HFFc6 (cell line): ENCODE measurements around the gene SHISA4. TPM values are rescaled to one million over a fixed set of nuclear protein-coding genes. Genes with fewer than 3 reads are reported as not detected.
A peak's percentile ranks its signal among the peaks of the same experiment; 100 is the strongest.

Experiments used
- DNase-seq: peaks from one replicate; pipeline ENCODE4 v3.0.0-alpha.2; 2018
- H3K27ac Mint-ChIP-seq: 2 replicates; pipeline ENCODE4 v1.8.0; 2020; ENCODE audit warnings: mild to moderate bottlenecking, mixed read lengths
- H3K27me3 Mint-ChIP-seq: 2 replicates; pipeline ENCODE4 v1.8.0; 2021; ENCODE audit warnings: mild to moderate bottlenecking, moderate library complexity, mixed read lengths; ENCODE audit not compliant: insufficient read depth
- H3K36me3 Mint-ChIP-seq: 2 replicates; pipeline ENCODE4 v1.8.0; 2021; ENCODE audit warnings: low read depth, mixed read lengths
- H3K4me1 Mint-ChIP-seq: 2 replicates; pipeline ENCODE4 v1.8.0; 2020; ENCODE audit warnings: low read depth, mixed read lengths
- H3K4me3 Mint-ChIP-seq: 2 replicates; pipeline ENCODE4 v1.8.0; 2020; ENCODE audit warnings: mild to moderate bottlenecking, moderate library complexity, mixed read lengths
- H3K9me3 Mint-ChIP-seq: 2 replicates; pipeline ENCODE4 v1.8.0; 2020; ENCODE audit warnings: mild to moderate bottlenecking, mixed read lengths
- total RNA-seq, 6 experiments: library from RNA; stranded (reverse); fragmentation: NEBNext Ultra II Directional; extraction: Animal tissue kit (Norgen Biotek cat#: 25700); gene quantifications; 2 replicates in 1 of 6; 3 replicates in 5 of 6; pipeline ENCODE4 v1.2.3, GENCODE V29; 2021
- TF ChIP-seq, protein P1 (sequence below): fragments of 200-600 bp; sonication (generic); IDR thresholded peaks from 2 replicates; pipeline ENCODE4 v1.5.0; 2021; ENCODE audit warnings: antibody characterized with exemption, mild to moderate bottlenecking

Gene SHISA4
- total RNA-seq, 6 experiments from 2014 or later = 29.8 to 49.6 (median 39.9) TPM

GRCh38 chr1:201886103-201886885 lies 2.4 kb upstream of the SHISA4 start:
- H3K4me1 Mint-ChIP-seq = peaks cover 69% of the 10 kb centered on the region
- H3K9me3 Mint-ChIP-seq = no peaks in the 10 kb centered on the region
- no peak overlapping the region for H3K4me3 Mint-ChIP-seq
- H3K27me3 Mint-ChIP-seq = no peaks in the 10 kb centered on the region; the same call in 1 of the 2 replicates
- no peaks in the 10 kb centered on the region for H3K36me3 Mint-ChIP-seq
- DNase-seq = no peak
- TF ChIP-seq, protein P1, sequence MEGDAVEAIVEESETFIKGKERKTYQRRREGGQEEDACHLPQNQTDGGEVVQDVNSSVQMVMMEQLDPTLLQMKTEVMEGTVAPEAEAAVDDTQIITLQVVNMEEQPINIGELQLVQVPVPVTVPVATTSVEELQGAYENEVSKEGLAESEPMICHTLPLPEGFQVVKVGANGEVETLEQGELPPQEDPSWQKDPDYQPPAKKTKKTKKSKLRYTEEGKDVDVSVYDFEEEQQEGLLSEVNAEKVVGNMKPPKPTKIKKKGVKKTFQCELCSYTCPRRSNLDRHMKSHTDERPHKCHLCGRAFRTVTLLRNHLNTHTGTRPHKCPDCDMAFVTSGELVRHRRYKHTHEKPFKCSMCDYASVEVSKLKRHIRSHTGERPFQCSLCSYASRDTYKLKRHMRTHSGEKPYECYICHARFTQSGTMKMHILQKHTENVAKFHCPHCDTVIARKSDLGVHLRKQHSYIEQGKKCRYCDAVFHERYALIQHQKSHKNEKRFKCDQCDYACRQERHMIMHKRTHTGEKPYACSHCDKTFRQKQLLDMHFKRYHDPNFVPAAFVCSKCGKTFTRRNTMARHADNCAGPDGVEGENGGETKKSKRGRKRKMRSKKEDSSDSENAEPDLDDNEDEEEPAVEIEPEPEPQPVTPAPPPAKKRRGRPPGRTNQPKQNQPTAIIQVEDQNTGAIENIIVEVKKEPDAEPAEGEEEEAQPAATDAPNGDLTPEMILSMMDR = no peak
- no peak overlapping the region; the same call in 1 of the 2 replicates for H3K27ac Mint-ChIP-seq

DNA sequence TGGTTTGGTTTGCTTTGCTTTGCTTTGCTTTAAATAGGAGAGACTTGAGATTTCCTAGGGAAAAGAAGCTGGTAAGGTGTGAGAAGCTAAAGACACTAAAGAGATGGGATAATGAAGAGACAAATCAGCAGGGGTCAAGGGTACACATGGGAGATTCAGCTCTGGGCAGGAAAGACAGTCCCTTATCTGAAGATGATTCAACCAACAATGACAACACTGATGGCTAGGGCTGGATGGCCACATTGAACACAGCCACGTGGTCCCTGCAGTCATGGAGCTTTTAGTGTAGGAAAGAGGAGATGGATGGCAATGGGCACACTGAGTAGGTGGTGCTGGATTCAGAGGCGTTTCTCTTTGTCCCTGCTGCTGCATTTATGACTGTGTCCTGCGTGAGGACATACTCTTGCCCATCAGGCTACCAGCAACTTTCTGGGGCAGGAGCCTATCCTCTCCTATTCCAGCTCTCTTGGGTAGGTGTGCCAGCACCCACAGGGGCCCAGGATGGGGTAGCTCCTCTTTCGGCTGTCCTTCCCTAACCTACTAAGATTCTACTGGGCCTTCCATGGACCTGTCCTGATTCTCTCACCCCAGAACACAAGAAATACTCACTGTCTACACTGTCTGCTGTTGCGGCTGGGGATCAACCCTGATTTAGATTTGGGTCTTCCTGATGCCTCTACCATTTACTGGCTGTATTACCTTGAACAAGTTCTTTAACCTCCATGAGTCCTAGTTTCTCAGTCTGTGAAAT lies 1.4 kb upstream of the SHISA4 start:
- TF ChIP-seq, protein P1 = no peak
- DNase-seq = no peak
- Mint-ChIP-seq H3K27me3 (no peaks in the 10 kb centered on the region; the same call in 1 of the 2 replicates), H3K27ac (no peak overlapping the region), H3K36me3 (no peaks in the 10 kb centered on the region), H3K9me3 (no peaks in the 10 kb centered on the region), H3K4me3 (no peak overlapping the region; the same call in 1 of the 2 replicates), H3K4me1 (peaks cover 61% of the 10 kb centered on the region)

- Mint-ChIP-seq H3K36me3 (no peaks in the 10 kb centered on the region), H3K4me1 (peaks cover 55% of the 10 kb centered on the region), H3K27me3 (peaks cover 3% of the 10 kb centered on the region), H3K4me3 (peak overlapping the region; percentile 85), H3K27ac (no peak overlapping the region), H3K9me3 (no peaks in the 10 kb centered on the region)
- TF ChIP-seq, protein P1 = no peak
- no peak for DNase-seq
Observed at GRCh38 chr1:201889090-201889968, 631 bp downstream of the SHISA4 start.

GRCh38 chr1:201890223-201890622 lies 1.5 kb downstream of the SHISA4 start:
- H3K4me3 Mint-ChIP-seq = no peak overlapping the region
- H3K4me1 Mint-ChIP-seq = peaks cover 48% of the 10 kb centered on the region
- TF ChIP-seq, protein P1 = no peak
- no peak overlapping the region for H3K27ac Mint-ChIP-seq
- DNase-seq = no peak
- no peaks in the 10 kb centered on the region for H3K36me3 Mint-ChIP-seq
- H3K27me3 Mint-ChIP-seq = peaks cover 6% of the 10 kb centered on the region
- H3K9me3 Mint-ChIP-seq = no peaks in the 10 kb centered on the region

- Mint-ChIP-seq H3K27ac (no peak overlapping the region), H3K4me1 (peaks cover 48% of the 10 kb centered on the region), H3K9me3 (no peaks in the 10 kb centered on the region), H3K36me3 (no peaks in the 10 kb centered on the region), H3K27me3 (peaks cover 6% of the 10 kb centered on the region), H3K4me3 (no peak overlapping the region)
- TF ChIP-seq, protein P1 = no peak
- DNase-seq = no peak
Observed at GRCh38 chr1:201890806-201891450, 2.2 kb downstream of the SHISA4 start.
